GM18519 (cell line): ENCODE measurements around the gene PPP1R1C.
A peak's percentile ranks its signal among the peaks of the same experiment; 100 is the strongest.
"Not testable (repeated sequence)": the region's sequence is repeated elsewhere in the genome, so short reads cannot be mapped to it uniquely, and the experiment has no call there.

ENCODE experiments used
- ATAC-seq: cut with Tn5 transposase; IDR thresholded peaks from one replicate; pipeline ENCODE4 v1.9.1; 2021; ENCODE audit warnings: mild to moderate bottlenecking, moderate library complexity; ENCODE audit not compliant: unreplicated experiment, low FRiP score

The PPP1R1C gene

GRCh38 chr2:181985632-181986205, at the start of gene PPP1R1C:
Gene PPP1R1C, plus strand, starts transcription at chr2:181985853. Its CDS starts 258 bp downstream, at chr2:181986111.
- no peak for ATAC-seq

- ATAC-seq, result no peak
Observed at GRCh38 chr2:181937473-181937872, 48.2 kb upstream of the PPP1R1C start.

DNA sequence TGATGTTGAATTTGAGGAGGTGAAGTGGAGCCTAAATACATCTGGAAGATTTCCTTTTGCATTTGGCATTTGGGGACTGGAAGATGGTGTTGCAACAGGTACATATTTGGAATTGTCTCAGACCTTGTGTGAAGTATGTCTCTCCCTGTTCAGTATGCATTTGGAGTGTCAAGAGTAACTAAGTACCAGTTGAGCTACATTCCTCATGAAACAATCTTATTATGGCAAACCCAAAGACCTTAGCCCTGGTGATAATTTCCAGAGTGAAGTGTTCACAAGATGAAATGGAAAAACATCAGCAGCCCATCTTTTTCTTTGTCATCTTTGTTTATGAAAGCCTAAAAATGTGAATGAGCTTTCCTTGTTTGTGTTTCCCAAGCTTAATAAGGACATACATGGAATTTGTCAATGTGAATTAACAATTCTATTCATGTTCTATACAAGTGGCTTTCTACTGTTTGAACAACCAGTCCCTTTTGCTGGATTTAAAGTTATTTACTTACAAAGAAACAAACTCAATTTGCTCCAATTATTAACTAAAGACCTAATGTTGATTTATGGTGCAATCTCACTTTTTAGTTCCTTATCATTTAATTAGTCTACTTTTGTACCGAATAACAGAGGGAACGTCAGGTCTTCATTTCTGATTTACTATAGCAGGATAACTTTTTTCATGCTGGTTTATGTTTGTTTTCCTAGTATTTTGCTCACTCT, 42.1 kb upstream of the PPP1R1C start:
- ATAC-seq, result no peak

DNA sequence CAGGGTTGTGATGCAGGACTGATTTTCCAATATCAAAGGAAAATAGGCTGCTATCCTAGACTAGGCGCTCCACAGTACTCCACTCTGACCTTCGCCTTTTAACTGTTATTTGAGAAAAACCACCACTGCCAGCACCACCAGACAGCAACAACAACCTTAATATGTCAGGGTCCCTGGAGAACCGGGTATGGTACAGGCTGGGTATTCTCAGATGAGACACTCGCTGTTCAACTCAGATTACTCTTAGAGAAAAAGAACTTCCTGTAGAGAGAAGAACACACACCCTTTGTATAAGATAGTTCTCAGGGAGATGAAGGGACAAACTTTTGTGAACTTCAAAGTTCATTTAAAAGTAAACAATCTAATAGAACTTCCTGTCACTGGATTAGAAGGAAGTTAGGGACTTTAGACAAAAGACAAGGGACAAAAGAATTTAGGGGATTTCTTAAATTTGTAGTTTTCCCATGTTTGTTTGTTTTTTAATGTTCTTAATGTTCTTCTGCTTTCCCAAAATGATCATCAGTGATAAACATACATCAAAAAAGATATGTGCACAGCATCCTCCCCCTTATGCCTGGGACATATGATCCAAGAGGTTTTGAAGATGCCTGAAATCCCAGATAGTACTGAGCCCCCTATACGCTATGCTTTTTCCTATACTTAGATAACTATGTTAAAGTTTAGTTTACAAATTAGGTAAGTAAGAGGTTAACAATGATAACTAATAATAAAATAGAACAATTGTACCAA, 41.3 kb upstream of the PPP1R1C start:
- no peak for ATAC-seq

DNA sequence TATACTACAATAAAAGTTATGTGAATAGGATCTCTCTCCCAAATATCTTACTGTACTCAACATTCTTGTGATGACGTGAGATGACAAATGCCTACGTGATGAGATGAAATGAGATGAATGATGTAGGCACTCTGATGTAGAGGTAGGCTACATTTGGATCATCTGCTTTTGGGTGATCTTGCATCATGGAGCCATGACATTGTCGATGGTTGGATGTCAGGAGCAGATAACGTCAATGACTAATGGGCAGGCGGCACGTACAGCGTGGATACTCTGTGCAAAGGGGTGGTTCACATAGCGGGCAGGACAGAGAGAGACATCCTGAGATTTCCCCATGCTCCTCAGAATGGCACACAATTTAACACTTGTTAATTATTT, 40.8 kb upstream of the PPP1R1C start:
- ATAC-seq, result no peak

DNA sequence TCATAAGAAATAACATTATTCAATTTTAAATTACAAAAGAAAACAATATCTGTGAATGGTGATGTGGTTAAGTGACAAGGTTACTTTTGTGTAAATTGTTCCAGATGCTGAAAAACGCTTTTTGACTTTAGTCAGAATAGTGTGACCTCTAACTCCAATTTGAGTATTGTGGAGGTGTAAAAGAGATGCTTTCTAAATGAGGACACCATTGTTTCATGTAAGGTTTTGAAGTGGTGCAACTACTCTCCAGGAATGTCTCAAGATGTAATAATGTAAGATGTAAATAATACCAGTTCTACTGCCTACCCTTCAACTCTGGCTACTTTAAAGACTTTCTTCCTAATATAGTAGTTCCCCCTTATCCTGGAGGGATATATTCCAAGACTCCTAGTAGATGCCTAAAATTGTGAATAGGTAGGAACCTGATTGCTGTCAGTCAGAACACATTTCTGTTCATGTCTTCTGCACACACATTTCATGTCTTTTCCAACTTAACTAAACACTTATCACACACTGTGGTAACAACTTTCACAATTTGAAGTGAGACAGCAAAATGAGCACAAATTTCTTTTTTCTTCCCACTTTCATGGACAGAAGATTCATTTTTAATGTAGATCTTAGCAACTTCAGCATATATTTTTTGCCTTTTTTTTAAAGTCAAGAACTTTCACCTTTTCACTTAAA, 39.1 kb upstream of the PPP1R1C start:
- no peak for ATAC-seq

GRCh38 chr2:181947273-181947672, 38.4 kb upstream of the PPP1R1C start:
- ATAC-seq, result no peak

GRCh38 chr2:181948227-181948626, 37.4 kb upstream of the PPP1R1C start:
- ATAC-seq, result no peak

- no peak for ATAC-seq
Observed at GRCh38 chr2:181949047-181949446, 36.6 kb upstream of the PPP1R1C start.

- no peak for ATAC-seq
Observed at GRCh38 chr2:181952404-181953226, 33.0 kb upstream of the PPP1R1C start.

- peak; percentile 83 for ATAC-seq
Observed at GRCh38 chr2:181953881-181954537, 31.6 kb upstream of the PPP1R1C start.

- ATAC-seq, result no peak
Observed at GRCh38 chr2:181954538-181954883, 31.1 kb upstream of the PPP1R1C start.

GRCh38 chr2:181955010-181955409, 30.6 kb upstream of the PPP1R1C start:
- no peak for ATAC-seq

GRCh38 chr2:181955866-181956265, 29.8 kb upstream of the PPP1R1C start:
- not testable (repeated sequence) for ATAC-seq

GRCh38 chr2:181957668-181958067, 28.0 kb upstream of the PPP1R1C start:
- no peak for ATAC-seq

DNA sequence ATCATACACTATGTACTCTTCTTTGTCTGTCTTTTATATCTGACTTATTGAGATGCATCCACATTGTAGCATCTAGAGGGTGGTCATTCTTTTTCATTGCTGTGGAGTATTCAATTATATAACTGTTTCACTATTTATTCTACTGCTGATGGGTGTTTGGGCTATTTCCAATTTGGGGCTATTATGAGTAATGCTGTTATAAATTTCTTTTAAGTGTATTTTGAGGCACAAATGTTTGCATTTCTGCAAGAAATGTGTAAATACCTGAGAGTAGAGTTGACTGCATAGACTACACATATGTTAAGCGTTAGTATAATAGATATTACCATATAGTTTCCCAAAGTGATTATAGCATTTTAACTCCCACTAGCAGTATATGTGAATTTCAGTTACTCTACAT, 26.9 kb upstream of the PPP1R1C start:
- no peak for ATAC-seq

- no peak for ATAC-seq
Observed at GRCh38 chr2:181959508-181959907, 26.1 kb upstream of the PPP1R1C start.

- ATAC-seq, result not testable (repeated sequence)
Observed at GRCh38 chr2:181961167-181961566, 24.5 kb upstream of the PPP1R1C start.

DNA sequence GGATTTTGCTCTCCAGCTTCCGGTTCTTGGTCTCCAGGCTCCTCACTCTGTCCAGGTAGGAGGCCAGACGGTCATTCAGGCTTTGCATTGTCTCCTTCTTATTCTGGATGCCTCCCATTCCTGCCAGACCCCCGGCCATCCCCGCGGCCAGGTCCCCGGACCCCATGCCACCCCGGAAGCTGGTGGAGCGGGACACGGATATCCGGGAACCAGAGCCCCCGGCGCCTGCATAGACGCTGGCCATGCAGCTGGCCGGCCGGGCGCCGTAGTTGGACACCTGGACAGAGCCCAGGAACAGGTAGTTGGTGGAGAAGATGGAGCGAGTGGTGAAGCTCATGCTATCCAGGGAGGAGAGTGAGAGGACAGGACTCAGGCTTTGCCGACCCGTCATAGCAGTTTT, 23.5 kb upstream of the PPP1R1C start:
- ATAC-seq, result no peak
